ENCODE results near the gene FAM181A.

DNA sequence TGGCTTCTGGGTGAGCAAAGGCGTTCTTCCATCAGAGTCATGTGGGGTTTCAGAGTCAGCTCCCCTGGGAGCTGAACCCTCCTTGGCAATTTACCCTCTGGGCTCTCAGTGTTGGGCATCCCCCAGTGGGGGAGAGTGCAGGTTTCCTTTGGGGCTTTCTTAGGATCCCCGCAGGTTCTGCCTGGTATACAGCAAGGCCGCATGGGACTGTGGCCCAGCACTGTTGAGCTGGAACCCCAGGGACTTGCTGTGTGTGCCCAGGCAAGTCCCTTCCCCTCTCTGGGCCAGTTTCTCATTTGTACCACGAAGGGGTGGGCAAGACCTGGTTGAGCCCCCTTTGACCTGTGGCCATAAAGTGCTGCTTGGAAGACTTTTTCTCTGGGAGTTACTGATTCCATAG is 5.5 kb downstream of the FAM181A start:
- TF ChIP-seq, protein P1, sequence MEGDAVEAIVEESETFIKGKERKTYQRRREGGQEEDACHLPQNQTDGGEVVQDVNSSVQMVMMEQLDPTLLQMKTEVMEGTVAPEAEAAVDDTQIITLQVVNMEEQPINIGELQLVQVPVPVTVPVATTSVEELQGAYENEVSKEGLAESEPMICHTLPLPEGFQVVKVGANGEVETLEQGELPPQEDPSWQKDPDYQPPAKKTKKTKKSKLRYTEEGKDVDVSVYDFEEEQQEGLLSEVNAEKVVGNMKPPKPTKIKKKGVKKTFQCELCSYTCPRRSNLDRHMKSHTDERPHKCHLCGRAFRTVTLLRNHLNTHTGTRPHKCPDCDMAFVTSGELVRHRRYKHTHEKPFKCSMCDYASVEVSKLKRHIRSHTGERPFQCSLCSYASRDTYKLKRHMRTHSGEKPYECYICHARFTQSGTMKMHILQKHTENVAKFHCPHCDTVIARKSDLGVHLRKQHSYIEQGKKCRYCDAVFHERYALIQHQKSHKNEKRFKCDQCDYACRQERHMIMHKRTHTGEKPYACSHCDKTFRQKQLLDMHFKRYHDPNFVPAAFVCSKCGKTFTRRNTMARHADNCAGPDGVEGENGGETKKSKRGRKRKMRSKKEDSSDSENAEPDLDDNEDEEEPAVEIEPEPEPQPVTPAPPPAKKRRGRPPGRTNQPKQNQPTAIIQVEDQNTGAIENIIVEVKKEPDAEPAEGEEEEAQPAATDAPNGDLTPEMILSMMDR (IDR thresholded peaks at IDR 0.05): no peak
- no peak for TF ChIP-seq POLR2A (IDR thresholded peaks at IDR 0.05)
- TF ChIP-seq POLR2AphosphoS5 (IDR thresholded peaks at IDR 0.05): no peak
- no peak for TF ChIP-seq EP300 (IDR thresholded peaks at IDR 0.05)

Measured in suprapubic skin (tissue), 4 donors.